ENCODE measurements around the gene GARIN5A. TPM values are rescaled to one million over a fixed set of nuclear protein-coding genes. Genes with fewer than 3 reads are reported as not detected.

GARIN5A gene
- total and polyA plus RNA-seq, 7 donors, result 0.36 to 7.1 (median 1.6) TPM; not detected in 2

DNA sequence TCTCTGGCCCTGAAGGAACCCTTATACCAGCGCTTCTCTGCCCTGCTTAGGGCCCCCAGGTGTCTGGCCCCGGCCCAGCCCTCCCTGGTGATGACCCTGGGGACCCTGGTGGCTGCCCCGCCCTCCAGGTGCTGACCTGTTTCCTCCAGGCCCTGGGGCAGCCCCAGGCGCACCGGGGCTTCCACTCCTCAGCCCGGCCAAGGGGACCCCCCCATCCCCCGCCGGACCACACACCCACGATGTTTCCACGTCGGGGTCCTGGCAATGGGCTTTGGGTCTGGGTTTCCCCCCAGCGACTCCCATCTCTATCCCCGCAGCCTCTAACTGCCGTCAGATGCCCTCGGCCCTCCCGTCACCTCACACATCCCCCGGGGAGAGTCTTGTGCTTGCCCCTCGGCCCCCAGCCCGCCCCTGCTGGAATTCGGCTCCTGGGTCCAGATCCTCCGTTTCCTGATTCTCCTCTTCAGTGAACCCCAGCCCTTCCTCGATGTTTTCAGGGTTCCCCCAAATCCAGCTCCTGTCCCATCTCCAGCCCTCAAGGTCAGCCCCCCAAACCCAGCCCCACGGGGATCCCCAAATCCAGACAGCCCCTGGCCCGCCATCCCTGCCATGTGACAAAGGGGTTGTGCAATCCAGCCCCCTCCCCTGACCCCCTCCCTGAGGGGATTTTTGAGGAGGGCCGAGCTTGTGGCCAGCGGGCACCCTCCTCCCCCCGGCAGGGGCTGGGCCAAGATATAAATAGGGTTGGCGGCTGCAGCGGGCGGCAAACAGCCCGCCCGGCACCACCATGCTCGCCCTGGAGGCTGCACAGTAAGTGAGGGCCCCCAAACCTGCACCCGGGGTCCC is 58.2 kb downstream of the GARIN5A start, which contains the start of gene SPIB:
SPIB (plus strand) TSS at position 763 of the 846 bp plus-strand sequence; CDS start at position 788, 25 bp downstream.
- 8 to 22% methylated on average over 34 of the region's 34 CpGs for WGBS, 2 donors
- DNase-seq, result no peak
- Histone ChIP-seq H3K9me3 (no peaks in the 10 kb centered on the region), H3K27ac (no peak within 1 kb of the TSS), H3K4me3 (no peak within 1 kb of the TSS), H3K36me3 (no peaks in the 10 kb centered on the region), H3K27me3 (peaks cover 19 to 68% (median 59%) of the 10 kb centered on the region in 3 donors), H3K4me1 (peaks cover 0 to 9% (median 7%) of the 10 kb centered on the region in 4 donors)
- TF ChIP-seq POLR2AphosphoS5 (IDR thresholded peaks at IDR 0.05) (no peak), CTCF (IDR thresholded peaks at IDR 0.05) (no peak), POLR2A (IDR thresholded peaks at IDR 0.05) (no peak), EP300 (IDR thresholded peaks at IDR 0.05) (no peak)
- intact Hi-C loops (cut with DNase I), result no loop called here

DNA sequence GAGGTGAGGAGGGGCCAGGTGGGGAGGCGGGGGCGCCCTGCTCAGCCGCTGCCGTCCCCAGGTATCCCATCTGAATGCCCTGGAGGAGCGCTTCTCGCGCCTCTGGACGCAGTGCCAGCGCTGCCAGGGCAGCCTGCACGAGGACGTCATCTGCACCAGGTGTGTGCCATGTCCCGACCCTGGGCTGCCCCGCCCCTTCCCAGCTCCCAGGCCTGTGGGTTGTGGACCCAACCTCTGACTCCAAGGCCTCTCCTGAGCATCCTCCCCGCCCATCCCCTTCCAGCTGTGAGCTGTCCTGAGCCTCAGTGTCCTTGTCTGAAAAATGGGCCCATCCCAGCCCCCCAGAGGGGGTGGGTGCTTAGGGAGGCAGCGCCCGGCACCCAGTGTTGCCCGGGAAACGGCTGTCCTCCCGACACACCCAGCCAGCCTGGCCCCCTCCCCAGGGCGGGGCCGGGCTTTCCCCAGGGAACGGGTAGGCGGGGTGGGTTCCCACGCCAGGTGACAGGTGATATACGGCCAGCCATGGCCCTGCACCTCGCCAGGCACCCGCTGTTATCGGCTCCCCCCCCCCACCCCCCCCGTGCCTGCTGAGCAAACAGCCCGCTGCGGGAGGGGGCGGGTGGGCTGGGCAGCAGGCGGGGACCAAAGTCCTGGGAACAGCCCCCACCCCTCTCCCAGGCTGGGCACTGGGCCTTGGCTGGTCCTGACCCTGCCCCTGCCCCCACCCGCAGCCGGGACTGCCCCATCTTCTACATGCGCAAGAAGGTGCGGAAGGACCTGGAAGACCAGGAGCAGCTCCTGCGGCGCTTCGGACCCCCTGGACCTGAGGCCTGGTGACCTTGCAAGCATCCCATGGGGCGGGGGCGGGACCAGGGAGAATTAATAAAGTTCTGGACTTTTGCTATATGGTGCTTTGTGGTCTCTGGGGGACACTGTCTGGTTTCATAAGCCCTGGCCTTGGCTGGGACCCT is 59.3 kb downstream of the GARIN5A start:
- peaks cover 17 to 60% (median 52%) of the 10 kb centered on the region in 3 donors for H3K27me3 ChIP-seq
- H3K27ac ChIP-seq, result no peak overlapping the region
- intact Hi-C loops (cut with DNase I), result no loop called here
- H3K4me1 ChIP-seq, result peaks cover 0 to 9% (median 7%) of the 10 kb centered on the region in 4 donors
- 15 to 54% methylated on average over 42 of the region's 42 CpGs for WGBS, 2 donors
- DNase-seq, result no peak
- no peak overlapping the region for H3K4me3 ChIP-seq
- TF ChIP-seq EP300 (IDR thresholded peaks at IDR 0.05), result no peak
- TF ChIP-seq POLR2A (IDR thresholded peaks at IDR 0.05), result no peak
- TF ChIP-seq CTCF (IDR thresholded peaks at IDR 0.05), result no peak
- no peak for TF ChIP-seq POLR2AphosphoS5 (IDR thresholded peaks at IDR 0.05)
- H3K9me3 ChIP-seq, result no peaks in the 10 kb centered on the region
- no peaks in the 10 kb centered on the region for H3K36me3 ChIP-seq

Other genes starting within 250 kb of the GARIN5A start
- gene KCNC3, start 147.5 kb downstream of the GARIN5A start, total RNA-seq, result under 1 TPM in 2 of 4 donors, not detected in 2; 0.36 to 0.83 TPM
- gene KCNC3, start 147.5 kb downstream of the GARIN5A start, polyA plus RNA-seq, result 1 to 10 TPM in 1 of 3 donors, under 1 TPM in 1, not detected in 1; 0.92 to 1.6 TPM
- gene NAPSA, start 111.2 kb downstream of the GARIN5A start, total RNA-seq, result under 1 TPM in 2 of 4 donors, not detected in 2; 0.55 to 0.95 TPM
- gene NAPSA, start 111.2 kb downstream of the GARIN5A start, polyA plus RNA-seq, result 1 to 10 TPM in 2 of 3 donors, under 1 TPM in 1; 0.69 to 2.4 (median 2.0) TPM
- 100 to 1,000 TPM in 3 of 4 donors, 10 to 100 TPM in 1; 92.5 to 143 (median 109) TPM for gene NR1H2, start 100.4 kb downstream of the GARIN5A start, total RNA-seq
- gene NR1H2, start 100.4 kb downstream of the GARIN5A start, polyA plus RNA-seq, result 10 to 100 TPM; 58.9 to 72.8 (median 65.4) TPM
- gene POLD1, start 92.5 kb downstream of the GARIN5A start, total RNA-seq, result 10 to 100 TPM in 3 of 4 donors, 1 to 10 TPM in 1; 9.6 to 20.5 (median 10.0) TPM
- 10 to 100 TPM; 10.8 to 44.2 (median 19.0) TPM for gene POLD1, start 92.5 kb downstream of the GARIN5A start, polyA plus RNA-seq
- gene SPIB, start 57.9 kb downstream of the GARIN5A start, total RNA-seq, result 1 to 10 TPM in 1 of 4 donors, not detected in 3; 3.0 TPM
- 10 to 100 TPM; 22.8 to 58.1 (median 44.6) TPM for gene SPIB, start 57.9 kb downstream of the GARIN5A start, polyA plus RNA-seq
- gene MYBPC2, start 44.0 kb downstream of the GARIN5A start, total RNA-seq, result not detected
- gene MYBPC2, start 44.0 kb downstream of the GARIN5A start, polyA plus RNA-seq, result under 1 TPM in 1 of 3 donors, not detected in 2; 0.95 TPM
- gene EMC10, start 341 bp downstream of the GARIN5A start, total RNA-seq, result 10 to 100 TPM; 38.5 to 48.5 (median 42.3) TPM
- 100 to 1,000 TPM in 1 of 3 donors, 10 to 100 TPM in 2; 34.2 to 140 (median 41.8) TPM for gene EMC10, start 341 bp downstream of the GARIN5A start, polyA plus RNA-seq
- gene JOSD2, start 34.3 kb upstream of the GARIN5A start, total RNA-seq, result 10 to 100 TPM; 23.5 to 47.9 (median 33.7) TPM
- 10 to 100 TPM; 55.3 to 85.1 (median 65.7) TPM for gene JOSD2, start 34.3 kb upstream of the GARIN5A start, polyA plus RNA-seq
- not detected for gene ASPDH, start 37.1 kb upstream of the GARIN5A start, total RNA-seq
- gene ASPDH, start 37.1 kb upstream of the GARIN5A start, polyA plus RNA-seq, result not detected
- gene LRRC4B, start 91.6 kb upstream of the GARIN5A start, total RNA-seq, result 1 to 10 TPM; 2.2 to 2.7 (median 2.4) TPM
- gene LRRC4B, start 91.6 kb upstream of the GARIN5A start, polyA plus RNA-seq, result 1 to 10 TPM in 1 of 3 donors, under 1 TPM in 1, not detected in 1; 0.23 to 2.8 TPM
- under 1 TPM; 0.28 to 0.66 (median 0.38) TPM for gene SYT3, start 163.0 kb upstream of the GARIN5A start, total RNA-seq
- gene SYT3, start 163.0 kb upstream of the GARIN5A start, polyA plus RNA-seq, result under 1 TPM in 2 of 3 donors, not detected in 1; under 0.01 to 0.38 TPM
- gene C19orf81, start 172.6 kb upstream of the GARIN5A start, total RNA-seq, result not detected
- gene C19orf81, start 172.6 kb upstream of the GARIN5A start, polyA plus RNA-seq, result not detected
- 1 to 10 TPM in 2 of 4 donors, under 1 TPM in 2; under 0.01 to 1.2 (median 0.54) TPM for gene SHANK1, start 243.0 kb upstream of the GARIN5A start, total RNA-seq
- under 1 TPM in 1 of 3 donors, not detected in 2; 0.19 TPM for gene SHANK1, start 243.0 kb upstream of the GARIN5A start, polyA plus RNA-seq
- 10 to 100 TPM in 3 of 4 donors, 1 to 10 TPM in 1; 9.5 to 20.2 (median 14.6) TPM for gene CLEC11A, start 246.5 kb upstream of the GARIN5A start, total RNA-seq
- 1 to 10 TPM; 2.1 to 6.1 (median 3.6) TPM for gene CLEC11A, start 246.5 kb upstream of the GARIN5A start, polyA plus RNA-seq

Data from sigmoid colon (tissue), 7 donors.